SKM-1 (cell line): Measurements from ENCODE around the gene ODAD3.

Experiments
- DNase-seq: peaks from one replicate; lab custom pipeline; 2025; ENCODE audit not compliant: unreplicated experiment; lab: John Stamatoyannopoulos, UW

ODAD3 gene

GRCh38 chr19:11377237-11377636 is 57.7 kb downstream of the ODAD3 start:
- no peak for DNase-seq

- DNase-seq, result no peak
Measured at GRCh38 chr19:11375143-11375948, 59.6 kb downstream of the ODAD3 start.

GRCh38 chr19:11374433-11375142 is 60.3 kb downstream of the ODAD3 start, which contains the start of gene SWSAP1:
Gene SWSAP1, plus strand, starts transcription at chr19:11374666. Its CDS starts 15 bp downstream, at chr19:11374681.
- peak; percentile 100 for DNase-seq

GRCh38 chr19:11373885-11374432 is 61.0 kb downstream of the ODAD3 start:
- DNase-seq, result no peak

GRCh38 chr19:11373166-11373884 is 61.6 kb downstream of the ODAD3 start:
- no peak for DNase-seq

- DNase-seq, result no peak
Measured at GRCh38 chr19:11370744-11371143, 64.2 kb downstream of the ODAD3 start.
